Astrocyte (in vitro differentiated cells and primary cell): ENCODE results near the gene SPTLC2.

ENCODE experiments used
- CTCF ChIP-seq: IDR thresholded peaks from 2 replicates; pipeline ENCODE4 v1.5.1; 2011; ENCODE audit warnings: low read depth, mild to moderate bottlenecking, inconsistent platforms, low read length, moderate library complexity; ENCODE audit not compliant: insufficient read depth
- EZH2 ChIP-seq: IDR thresholded peaks from 2 replicates; pipeline ENCODE4 v1.6.1; 2012; ENCODE audit warnings: mild to moderate bottlenecking, low read length, inconsistent platforms; ENCODE audit not compliant: insufficient read depth

DNA sequence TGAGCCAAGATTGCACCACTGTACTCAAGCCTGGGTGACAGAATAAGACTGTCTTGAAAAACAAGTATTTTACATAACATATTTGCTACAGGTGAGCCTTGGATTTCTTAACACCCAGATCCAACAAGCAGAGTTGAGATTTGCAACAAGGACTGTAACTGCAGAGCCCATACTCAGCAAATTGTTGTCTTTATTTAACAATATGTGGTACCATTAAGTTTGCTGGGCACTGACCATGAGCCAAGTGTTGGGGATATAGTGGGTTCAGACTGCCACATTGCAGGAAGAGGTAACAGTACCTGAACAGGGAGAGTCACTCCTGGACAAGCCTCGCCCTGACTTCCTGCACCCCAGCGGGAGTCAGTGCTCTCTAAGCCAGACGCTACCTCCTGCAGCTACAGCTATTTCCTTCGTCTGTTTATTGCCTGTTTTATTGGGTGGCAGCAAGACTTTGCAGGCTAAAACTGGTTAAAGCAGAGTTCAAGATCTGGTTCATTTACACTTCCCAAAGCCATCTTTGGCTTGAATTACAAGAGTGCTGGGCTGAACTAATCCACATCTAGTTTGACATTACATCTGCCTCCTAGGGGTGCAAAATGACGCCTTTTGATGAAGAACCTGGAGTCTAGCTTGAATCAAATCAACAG is 146.1 kb downstream of the SPTLC2 start:
- TF ChIP-seq CTCF (no peak), EZH2 (no peak)
